T-helper 17 cell (primary cell): ENCODE measurements around the gene LNX2. TPM values are rescaled to one million over a fixed set of nuclear protein-coding genes. Genes with fewer than 3 reads are reported as not detected.

Experiments
- ATAC-seq: fragments of 150-1000 bp; cut with Tn5 transposase; 2 replicates; pipeline ENCODE4 v1.10.0; 2021; ENCODE audit warnings: mild to moderate bottlenecking, moderate library complexity
- DNase-seq, 3 donors: peaks; one replicate each; pipeline versions ENCODE4 v3.0.0 to v3.0.0-alpha.2; 2020 to 2021
- H3K9me3 ChIP-seq: one replicate; pipeline ENCODE4 v1.7.0; 2013; ENCODE audit warnings: low read length, mild to moderate bottlenecking; ENCODE audit not compliant: control insufficient read depth, poor library complexity, severe bottlenecking
- H3K27ac Mint-ChIP-seq: one replicate; pipeline ENCODE4 v1.8.0; 2022; ENCODE audit warnings: mild to moderate bottlenecking, moderate library complexity, mixed read lengths
- H3K27me3 Mint-ChIP-seq: one replicate; pipeline ENCODE4 v1.8.0; 2022; ENCODE audit warnings: mixed read lengths
- H3K36me3 Mint-ChIP-seq: one replicate; pipeline ENCODE4 v1.8.0; 2022; ENCODE audit warnings: low read depth, mixed read lengths
- H3K4me1 Mint-ChIP-seq: one replicate; pipeline ENCODE4 v1.8.0; 2022; ENCODE audit warnings: mild to moderate bottlenecking, mixed read lengths
- H3K4me3 Mint-ChIP-seq: one replicate; pipeline ENCODE4 v1.8.0; 2022; ENCODE audit warnings: mild to moderate bottlenecking, moderate library complexity, mixed read lengths
- total RNA-seq, 4 donors: library from RNA in 2 of 4; stranded (reverse) in 2 of 4; gene quantifications; one replicate each; pipeline ENCODE4 v1.2.3 and lab custom pipeline; 2022 to 2026

Gene LNX2
- total RNA-seq, 2 donors from 2014 or later = 4.6 to 6.9 TPM

DNA sequence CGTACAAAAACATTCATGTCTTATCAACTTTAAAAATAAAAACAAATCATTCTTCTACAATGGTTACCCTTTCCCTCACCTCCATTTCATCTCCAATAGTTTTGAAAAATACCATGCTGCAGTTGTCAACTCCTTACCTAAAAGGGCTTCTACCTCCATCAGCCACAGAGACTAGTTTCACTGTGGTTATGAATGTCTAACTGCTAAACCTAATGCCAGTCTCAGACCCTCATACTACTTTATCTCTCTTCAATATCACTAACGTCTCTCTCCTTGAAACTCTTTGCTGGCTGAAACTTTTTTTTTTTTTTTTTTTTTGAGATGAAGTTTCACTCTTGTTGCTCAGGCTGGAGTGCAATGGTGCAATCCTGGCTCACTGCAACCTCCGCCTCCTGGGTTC is 27.1 kb downstream of the LNX2 start:
- Mint-ChIP-seq H3K36me3 (no peaks in the 10 kb centered on the region), H3K4me1 (no peaks in the 10 kb centered on the region), H3K27ac (no peak overlapping the region), H3K27me3 (no peaks in the 10 kb centered on the region), H3K4me3 (no peak overlapping the region)
- no peaks in the 10 kb centered on the region for H3K9me3 ChIP-seq
- DNase-seq = no peak
- ATAC-seq = no peak

DNA sequence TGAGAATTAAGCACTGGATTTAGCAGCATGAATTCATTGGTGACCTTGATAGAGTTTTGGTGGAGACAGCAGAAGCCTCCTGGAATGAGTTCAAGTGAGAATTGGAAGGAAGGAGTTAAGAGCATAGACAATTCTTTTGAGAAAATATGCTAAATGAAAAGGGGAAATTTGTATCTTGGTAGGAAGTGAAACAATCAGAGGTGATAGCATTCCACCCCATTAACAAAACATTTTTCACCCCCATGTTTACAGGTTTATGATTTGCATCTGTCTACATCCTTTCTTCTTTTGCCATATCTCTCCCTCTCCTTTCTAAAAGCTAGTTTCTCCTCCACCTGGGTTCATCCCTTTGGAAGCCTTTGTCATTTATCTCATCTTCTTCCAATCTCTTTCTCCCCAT is 27.5 kb downstream of the LNX2 start:
- ATAC-seq (no peak), DNase-seq (no peak)
- H3K27ac Mint-ChIP-seq = no peak overlapping the region
- no peaks in the 10 kb centered on the region for H3K36me3 Mint-ChIP-seq
- H3K9me3 ChIP-seq = no peaks in the 10 kb centered on the region
- no peaks in the 10 kb centered on the region for H3K27me3 Mint-ChIP-seq
- no peaks in the 10 kb centered on the region for H3K4me1 Mint-ChIP-seq
- H3K4me3 Mint-ChIP-seq = no peak overlapping the region

DNA sequence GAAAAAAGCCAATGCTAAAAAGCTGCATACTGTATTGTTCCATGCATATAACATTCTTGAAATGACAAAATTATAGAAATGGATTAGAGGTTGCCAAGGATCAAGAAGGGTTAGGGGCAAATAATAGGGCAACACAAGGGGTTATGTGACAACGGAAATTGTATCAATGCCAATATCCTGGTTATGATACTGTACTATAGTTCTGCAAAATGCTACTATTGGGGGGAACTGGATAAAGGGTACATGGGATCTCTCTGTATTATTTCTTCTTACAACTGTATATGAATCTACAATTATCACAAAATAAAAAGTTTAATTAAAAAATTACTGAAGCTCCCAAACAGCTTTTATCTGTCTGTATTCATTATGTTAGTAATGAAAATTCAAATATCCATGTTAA is 31.9 kb downstream of the LNX2 start:
- H3K27ac Mint-ChIP-seq = no peak overlapping the region
- no peaks in the 10 kb centered on the region for H3K9me3 ChIP-seq

DNA sequence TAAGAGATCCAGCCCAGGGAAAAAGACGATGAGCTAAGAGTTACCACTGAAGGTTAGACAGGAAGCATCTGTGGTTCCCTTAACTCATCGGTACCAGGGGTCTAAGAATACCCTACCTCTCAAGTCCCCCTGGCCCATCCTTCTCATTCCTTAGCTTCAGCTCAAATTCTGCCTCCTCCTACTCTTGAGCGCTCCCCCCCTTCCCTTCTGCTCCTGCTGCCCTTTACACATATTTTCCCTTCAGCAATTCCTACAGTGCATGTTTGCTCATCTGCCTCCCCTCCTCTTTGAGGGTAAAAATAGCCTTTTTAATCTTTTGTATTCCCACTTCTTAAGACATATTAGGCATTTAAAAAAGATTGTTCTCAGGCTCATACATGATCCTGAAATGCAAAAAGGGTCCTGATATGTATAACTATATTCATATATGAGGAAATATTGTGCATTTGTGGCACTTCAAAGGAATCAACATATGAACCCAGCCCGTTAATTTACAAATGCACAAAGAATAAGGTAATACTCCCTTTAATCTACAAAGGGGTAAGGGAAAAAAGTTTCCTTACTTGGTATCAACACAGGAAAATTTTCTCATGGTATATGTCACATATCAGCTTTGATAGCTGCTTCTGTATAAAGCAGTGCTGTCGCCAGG is 33.1 kb downstream of the LNX2 start:
- no peaks in the 10 kb centered on the region for H3K27me3 Mint-ChIP-seq
- H3K4me3 Mint-ChIP-seq = no peak overlapping the region
- peak overlapping the region; percentile 14 for H3K27ac Mint-ChIP-seq
- H3K36me3 Mint-ChIP-seq = no peaks in the 10 kb centered on the region
- DNase-seq (no peak), ATAC-seq (no peak)
- peaks cover 13% of the 10 kb centered on the region for H3K4me1 Mint-ChIP-seq
- no peaks in the 10 kb centered on the region for H3K9me3 ChIP-seq

More for the DNA sequence above, 31.9 kb downstream of the LNX2 start:
- Mint-ChIP-seq H3K36me3 (no peaks in the 10 kb centered on the region), H3K27me3 (no peaks in the 10 kb centered on the region), H3K4me3 (no peak overlapping the region), H3K4me1 (peaks cover 12% of the 10 kb centered on the region)
- ATAC-seq = no peak
- no peak for DNase-seq

DNA sequence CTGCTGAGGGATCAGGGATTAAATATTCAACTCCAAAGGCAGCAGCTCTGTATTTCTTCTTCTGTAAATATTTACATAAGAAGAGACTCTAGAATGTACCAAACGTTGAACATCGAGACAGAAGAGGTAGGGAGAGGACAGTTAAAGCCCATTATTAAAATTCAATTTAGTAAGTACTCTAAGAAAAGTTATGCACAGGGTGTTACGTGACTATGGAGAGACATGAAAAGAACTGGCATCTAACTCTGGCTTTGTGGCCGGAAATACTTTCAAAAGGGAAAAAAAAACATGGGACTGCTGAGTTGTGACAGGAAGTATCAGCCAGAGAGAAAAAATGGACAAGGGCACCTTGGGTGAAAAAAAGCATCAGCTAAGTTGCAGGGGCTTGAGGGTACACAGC is 36.7 kb downstream of the LNX2 start:
- H3K27ac Mint-ChIP-seq = peak overlapping the region; percentile 62
- H3K4me3 Mint-ChIP-seq = no peak overlapping the region
- H3K9me3 ChIP-seq = no peaks in the 10 kb centered on the region
- DNase-seq (no peak), ATAC-seq (no peak)
- no peaks in the 10 kb centered on the region for H3K27me3 Mint-ChIP-seq
- H3K4me1 Mint-ChIP-seq = peaks cover 15% of the 10 kb centered on the region
- no peaks in the 10 kb centered on the region for H3K36me3 Mint-ChIP-seq

DNA sequence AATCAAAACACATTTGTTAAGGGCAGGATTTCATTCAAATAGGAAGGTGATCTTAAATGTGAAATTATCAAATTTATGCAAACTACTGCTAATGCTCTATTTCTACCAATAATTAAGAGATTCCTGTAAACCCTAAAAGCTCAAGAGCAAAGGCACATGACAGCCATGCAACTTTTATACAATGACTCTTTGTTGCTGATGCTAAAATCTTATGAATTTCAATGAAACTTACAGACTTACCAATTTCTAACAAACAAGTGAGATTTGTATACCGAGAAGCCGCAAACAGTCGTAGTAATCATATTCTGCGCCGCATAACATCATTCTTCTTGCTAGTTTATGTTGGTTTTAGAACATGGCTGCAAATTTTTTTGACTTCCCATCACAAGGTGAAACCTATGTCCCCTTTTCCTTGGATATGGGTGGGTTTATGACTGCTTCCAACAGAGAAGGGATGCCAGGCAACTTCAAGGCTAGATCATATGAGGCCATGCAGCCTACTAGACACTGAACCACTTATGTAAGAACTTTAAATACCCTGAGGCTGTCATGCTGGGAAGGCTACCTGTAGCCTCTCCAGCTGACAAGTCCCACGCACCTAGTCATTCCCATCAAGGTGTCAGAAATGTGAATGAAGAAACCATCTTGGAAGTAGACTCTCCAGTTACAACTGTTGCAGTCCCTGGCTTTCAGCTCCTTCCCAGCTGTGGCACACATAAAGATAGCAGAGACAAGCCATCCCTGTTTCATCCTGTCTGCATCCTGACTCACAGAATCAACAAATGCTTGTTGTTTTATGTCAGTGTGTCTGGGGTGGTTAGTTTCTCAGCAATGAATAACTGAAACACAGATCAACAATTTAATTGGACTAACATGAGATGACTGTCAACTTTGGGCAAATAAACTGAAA is 42.0 kb downstream of the LNX2 start:
- Mint-ChIP-seq H3K4me1 (peaks cover 10% of the 10 kb centered on the region), H3K27ac (no peak overlapping the region), H3K27me3 (no peaks in the 10 kb centered on the region), H3K4me3 (no peak overlapping the region), H3K36me3 (peaks cover 1% of the 10 kb centered on the region)
- H3K9me3 ChIP-seq = no peaks in the 10 kb centered on the region
- DNase-seq (no peak), ATAC-seq (no peak)

DNA sequence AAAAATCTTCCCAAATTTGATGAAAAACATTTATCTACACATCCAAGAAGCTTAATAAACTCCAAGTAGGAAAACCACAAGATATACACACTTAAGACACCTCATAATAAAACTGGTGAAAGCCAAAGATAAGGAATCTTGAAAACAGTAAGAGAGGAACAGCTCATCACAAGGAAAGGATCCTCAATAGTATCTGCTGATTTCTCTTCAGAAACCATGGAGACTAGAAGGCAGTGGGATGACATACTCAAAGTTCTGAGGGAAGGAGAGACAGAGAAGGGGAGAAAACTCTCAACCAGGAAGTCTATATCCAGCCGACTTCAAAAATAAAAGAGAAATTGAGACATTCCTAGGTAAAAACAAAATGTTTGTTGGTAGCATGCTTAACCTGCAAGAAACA is 45.7 kb downstream of the LNX2 start:
- no peak overlapping the region for H3K27ac Mint-ChIP-seq
- H3K9me3 ChIP-seq = no peaks in the 10 kb centered on the region
- ATAC-seq (no peak), DNase-seq (no peak)
- no peak overlapping the region for H3K4me3 Mint-ChIP-seq
- no peaks in the 10 kb centered on the region for H3K27me3 Mint-ChIP-seq
- peaks cover 14% of the 10 kb centered on the region for H3K4me1 Mint-ChIP-seq
- peaks cover 6% of the 10 kb centered on the region for H3K36me3 Mint-ChIP-seq

DNA sequence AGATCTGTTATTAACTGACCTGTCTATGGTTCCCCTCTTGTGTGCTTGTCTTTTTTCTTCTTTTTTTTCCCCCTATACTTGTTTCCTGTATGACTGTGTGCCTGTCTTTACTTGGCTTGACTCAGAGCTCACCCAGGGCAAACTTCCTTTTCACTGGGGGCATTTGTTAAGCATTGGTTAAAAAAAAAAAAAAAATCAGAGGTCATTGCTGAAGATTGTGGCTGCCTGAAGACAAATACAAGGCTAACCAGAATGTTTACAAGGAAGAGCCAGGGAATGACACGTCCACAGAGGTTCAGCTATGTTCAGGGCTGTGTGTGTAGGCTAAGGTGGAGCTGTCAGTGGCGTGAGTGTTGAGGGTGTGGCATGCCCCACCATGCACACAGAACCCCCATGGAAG is 47.1 kb downstream of the LNX2 start:
- H3K4me3 Mint-ChIP-seq = no peak overlapping the region
- ATAC-seq = no peak
- peaks cover 9% of the 10 kb centered on the region for H3K36me3 Mint-ChIP-seq
- no peaks in the 10 kb centered on the region for H3K27me3 Mint-ChIP-seq
- H3K9me3 ChIP-seq = no peaks in the 10 kb centered on the region
- no peak for DNase-seq
- peak overlapping the region; percentile 14 for H3K27ac Mint-ChIP-seq
- peaks cover 14% of the 10 kb centered on the region for H3K4me1 Mint-ChIP-seq

DNA sequence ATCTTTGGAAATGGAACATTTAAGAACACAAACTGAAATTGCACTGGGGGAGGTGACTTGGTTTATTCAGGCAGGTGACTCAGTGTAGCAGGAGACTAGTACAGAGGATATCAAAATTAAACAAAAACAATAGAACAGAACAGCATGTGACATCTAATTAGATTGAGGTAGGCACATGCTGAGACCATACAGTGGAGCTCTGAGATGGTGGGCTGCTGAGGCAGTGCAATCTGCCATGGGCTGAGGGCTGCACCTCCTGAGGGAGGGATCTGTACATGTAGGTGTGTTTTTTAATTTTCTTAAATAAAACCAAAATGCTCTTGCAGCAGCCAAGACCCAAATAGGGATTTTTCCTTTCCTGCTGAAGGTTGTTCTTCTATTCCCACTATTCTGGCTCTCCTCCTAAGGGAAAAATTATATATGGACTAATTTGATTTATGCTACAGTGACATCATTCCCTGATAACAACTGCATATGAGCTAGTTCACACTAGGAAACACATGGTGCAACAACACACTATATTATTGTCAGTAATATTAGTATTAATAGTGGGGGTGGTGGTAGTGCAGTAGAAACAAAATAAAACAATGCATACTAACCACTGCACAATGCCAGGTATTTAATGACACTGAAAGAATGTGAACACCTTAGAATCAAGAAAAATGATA is 48.0 kb downstream of the LNX2 start:
- H3K36me3 Mint-ChIP-seq = peaks cover 9% of the 10 kb centered on the region
- H3K27me3 Mint-ChIP-seq = no peaks in the 10 kb centered on the region
- DNase-seq = no peak
- no peaks in the 10 kb centered on the region for H3K9me3 ChIP-seq
- H3K27ac Mint-ChIP-seq = no peak overlapping the region
- H3K4me3 Mint-ChIP-seq = no peak overlapping the region
- no peak for ATAC-seq
- H3K4me1 Mint-ChIP-seq = peaks cover 12% of the 10 kb centered on the region

DNA sequence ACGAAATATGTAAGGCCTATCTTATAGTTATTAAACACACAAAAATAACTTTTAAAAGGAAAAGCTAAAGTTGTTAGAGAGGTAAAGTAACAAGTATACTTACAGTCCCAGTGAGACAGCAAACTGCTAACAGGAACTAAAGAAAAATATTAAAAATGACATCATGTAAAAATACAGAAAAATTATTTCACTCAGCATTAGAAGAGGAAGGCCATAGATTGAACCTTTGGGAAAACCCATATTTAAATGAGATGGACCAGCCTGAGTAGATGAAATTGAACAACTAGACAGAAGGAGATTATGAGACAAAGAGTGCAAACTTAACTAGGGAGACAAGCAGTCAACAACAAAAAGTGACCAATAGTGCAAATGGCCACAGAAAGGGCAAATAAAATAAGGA is 49.4 kb downstream of the LNX2 start:
- Mint-ChIP-seq H3K4me3 (no peak overlapping the region), H3K27ac (no peak overlapping the region), H3K36me3 (peaks cover 9% of the 10 kb centered on the region), H3K4me1 (peaks cover 10% of the 10 kb centered on the region), H3K27me3 (no peaks in the 10 kb centered on the region)
- no peaks in the 10 kb centered on the region for H3K9me3 ChIP-seq
- DNase-seq (no peak), ATAC-seq (no peak)

DNA sequence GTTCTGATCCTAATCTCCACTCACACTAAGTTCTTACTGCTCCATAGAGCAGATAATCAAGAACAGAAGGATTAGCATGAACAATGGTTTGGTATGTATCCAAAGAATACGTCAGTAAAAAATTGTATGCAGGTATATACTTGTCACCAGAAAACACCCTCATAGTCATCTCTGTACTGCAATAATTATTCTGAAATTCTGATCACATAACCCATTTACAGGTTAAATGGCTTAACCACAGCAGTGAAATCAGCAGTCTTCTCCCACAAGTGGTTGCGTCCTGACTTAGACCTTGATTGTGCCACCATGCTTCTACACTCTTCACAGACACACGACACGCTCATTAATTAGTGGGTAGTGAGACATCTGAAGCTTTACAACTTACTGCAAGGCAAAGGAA is 50.9 kb downstream of the LNX2 start:
- H3K36me3 Mint-ChIP-seq = peaks cover 9% of the 10 kb centered on the region
- no peak overlapping the region for H3K27ac Mint-ChIP-seq

DNA sequence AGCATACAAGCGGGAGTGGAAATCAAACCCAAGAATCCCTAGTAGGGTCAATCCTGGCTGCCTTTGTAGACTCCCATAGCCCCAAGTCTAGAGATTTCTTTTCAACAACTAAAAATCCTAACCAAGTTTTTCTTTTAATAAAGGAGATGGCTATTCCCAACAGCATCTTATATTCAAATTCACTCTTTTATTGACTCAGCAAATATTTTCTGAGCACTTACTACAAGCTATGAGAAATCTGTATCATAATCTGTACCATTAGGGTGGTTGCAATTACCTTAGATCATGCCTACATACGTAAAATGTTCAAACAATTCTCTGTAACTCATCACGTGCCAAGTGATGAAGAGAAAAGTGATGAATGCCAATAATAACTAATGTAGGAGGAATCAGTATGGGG is 54.5 kb downstream of the LNX2 start:
- ATAC-seq (no peak), DNase-seq (no peak)

More for the DNA sequence above, 50.9 kb downstream of the LNX2 start:
- ATAC-seq (no peak), DNase-seq (no peak)
- no peak overlapping the region for H3K4me3 Mint-ChIP-seq
- H3K4me1 Mint-ChIP-seq = peaks cover 10% of the 10 kb centered on the region
- H3K27me3 Mint-ChIP-seq = no peaks in the 10 kb centered on the region
- no peaks in the 10 kb centered on the region for H3K9me3 ChIP-seq

DNA sequence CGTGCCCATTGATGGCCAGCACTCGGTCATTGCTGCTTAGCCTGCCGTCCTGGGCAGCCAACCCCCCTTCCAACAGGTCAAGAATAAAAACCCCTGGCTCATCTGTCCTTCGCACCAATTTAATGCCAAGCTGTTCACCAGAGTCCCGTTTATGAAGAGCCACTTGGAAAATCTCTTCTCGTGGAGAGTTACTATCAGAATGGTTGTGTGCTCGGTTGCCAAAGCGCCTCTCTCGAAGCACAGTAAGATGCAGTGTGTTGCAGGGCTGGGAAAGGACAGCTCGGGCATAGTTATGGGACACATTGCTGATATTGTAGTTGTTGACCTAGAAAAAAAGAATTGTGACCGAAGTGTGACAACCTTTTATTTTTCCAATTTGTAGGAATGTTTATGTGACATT is 57.9 kb downstream of the LNX2 start:
- H3K9me3 ChIP-seq = no peaks in the 10 kb centered on the region
- Mint-ChIP-seq H3K4me3 (no peak overlapping the region), H3K27me3 (no peaks in the 10 kb centered on the region), H3K27ac (peak overlapping the region; percentile 89), H3K36me3 (no peaks in the 10 kb centered on the region), H3K4me1 (peaks cover 14% of the 10 kb centered on the region)
- ATAC-seq (no peak), DNase-seq (no peak)

More for the DNA sequence above, 54.5 kb downstream of the LNX2 start:
- H3K27me3 Mint-ChIP-seq = no peaks in the 10 kb centered on the region
- no peaks in the 10 kb centered on the region for H3K9me3 ChIP-seq
- no peak overlapping the region for H3K27ac Mint-ChIP-seq
- peaks cover 8% of the 10 kb centered on the region for H3K4me1 Mint-ChIP-seq
- H3K4me3 Mint-ChIP-seq = no peak overlapping the region
- peaks cover 2% of the 10 kb centered on the region for H3K36me3 Mint-ChIP-seq
